ENCODE data around the gene TNIK.

DNA sequence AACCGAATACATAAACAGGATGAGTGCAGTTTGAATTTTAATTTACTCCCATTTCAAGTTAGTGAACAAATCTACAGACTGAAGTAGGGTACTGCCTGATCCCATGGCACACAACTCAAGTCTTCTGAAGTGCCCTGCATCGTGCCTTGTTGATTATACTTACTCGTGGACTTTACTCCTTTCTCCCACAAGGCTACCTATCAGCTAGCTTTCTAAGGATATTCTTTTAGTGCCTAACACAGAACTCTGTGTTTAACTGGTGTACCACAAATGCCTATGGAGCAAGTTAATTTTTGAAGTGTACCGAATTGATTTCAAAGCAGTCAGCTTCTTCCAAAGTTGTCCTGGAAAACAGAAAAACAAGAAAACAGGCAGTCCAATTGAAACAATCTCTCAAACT, 119.8 kb downstream of the TNIK start:
- no peak for TF ChIP-seq POLR2AphosphoS5 (IDR thresholded peaks at IDR 0.05; ENCODE audit: low read depth, low read length)
- no peak for TF ChIP-seq TAF1 (IDR thresholded peaks at IDR 0.05; ENCODE audit: low read depth, low read length)
- TF ChIP-seq POLR2A (IDR thresholded peaks at IDR 0.05; ENCODE audit: low read depth, low read length), result no peak

Data from GM12891 (cell line).